OCI-LY7 (cell line): ENCODE data around the gene COBL.

Experiments used
- CTCF ChIP-seq: fragments of 200-600 bp; sonication (generic); conservative IDR thresholded peaks from 2 replicates; pipeline ENCODE4 v1.5.1; 2014; ENCODE audit warnings: mild to moderate bottlenecking, antibody characterized with exemption, low read length, moderate library complexity, mixed read lengths
- EZH2phosphoT487 ChIP-seq: fragments of 200-600 bp; sonication (generic); IDR thresholded peaks from 2 replicates; pipeline ENCODE4 v1.6.1; 2018; ENCODE audit warnings: low read depth, borderline replicate concordance, mild to moderate bottlenecking, mixed run types, antibody characterized with exemption, low read length, moderate library complexity, mixed read lengths

- TF ChIP-seq CTCF: no peak
- TF ChIP-seq EZH2phosphoT487: no peak
These were observed 8.3 kb downstream of the COBL start for GRCh38 chr7:51308265-51308664.
